Small intestine (tissue), 7 donors: ENCODE results near the gene ABI2. TPM values are rescaled to one million over a fixed set of nuclear protein-coding genes. Genes with fewer than 3 reads are reported as not detected.

Experiments used
- DNase-seq, 2 donors: peaks; one replicate each; pipeline versions ENCODE4 v3.0.0 to v3.0.0-alpha.2; 2013
- FAIRE-seq: peaks from 2 replicates; lab custom pipeline; 2012; peaks lifted over from hg19 to GRCh38; lab: Jason Lieb, UNC
- H3K27ac ChIP-seq, 3 donors: one replicate each; pipeline ENCODE4 v1.5.1; 2013; ENCODE audit warnings: low read length in 2 of 3, mild to moderate bottlenecking in 2 of 3, control low read depth in 1 of 3, inconsistent platforms in 1 of 3, low read depth in 1 of 3, moderate library complexity in 1 of 3
- H3K27me3 ChIP-seq, 3 donors: one replicate each; pipeline ENCODE4 v1.6.1; 2013; ENCODE audit warnings: low read length in 3 of 3, inconsistent platforms in 1 of 3; ENCODE audit not compliant: control insufficient read depth in 3 of 3, insufficient read depth in 3 of 3
- H3K36me3 ChIP-seq, 3 donors: one replicate each; pipeline ENCODE4 v1.6.1; 2013; ENCODE audit warnings: low read length in 3 of 3, inconsistent platforms in 1 of 3, low read depth in 1 of 3, mild to moderate bottlenecking in 1 of 3, moderate library complexity in 1 of 3; ENCODE audit not compliant: control insufficient read depth in 3 of 3, insufficient read depth in 2 of 3
- H3K4me1 ChIP-seq, 3 donors: one replicate each; pipeline ENCODE4 v1.6.1; 2013; ENCODE audit warnings: low read length in 2 of 3, inconsistent platforms in 1 of 3, low read depth in 1 of 3, mild to moderate bottlenecking in 1 of 3, moderate library complexity in 1 of 3; ENCODE audit not compliant: control insufficient read depth in 3 of 3, insufficient read depth in 2 of 3
- H3K4me3 ChIP-seq, 3 donors: one replicate each; pipeline ENCODE4 v1.5.1; 2013; ENCODE audit warnings: low read length in 3 of 3, control low read depth in 1 of 3, inconsistent platforms in 1 of 3, low read depth in 1 of 3, mild to moderate bottlenecking in 1 of 3, moderate library complexity in 1 of 3
- H3K9me3 ChIP-seq, 2 donors: one replicate each; pipeline ENCODE4 v1.6.1; 2013; ENCODE audit warnings: low read depth in 1 of 2, low read length in 1 of 2; ENCODE audit not compliant: control insufficient read depth in 2 of 2, insufficient read depth in 1 of 2
- whole genome bisulfite sequencing, 3 donors: extraction: QIAGEN DNeasy Blood & Tissue Kit; methylation state at CpG; one replicate each; pipeline ENCODE4 v1.1.7; 2013; 5-methylcytosine and 5-hydroxymethylcytosine counted together
- polyA plus RNA-seq, 4 donors: library from polyadenylated mRNA; stranded (reverse) in 3 of 4; unstranded in 1 of 4; fragments of 200-250 nt in 3 of 4; fragments of 120-200 nt in 1 of 4; gene quantifications; one replicate each; pipeline versions ENCODE4 v1.2.1 to v1.2.3, GENCODE V29; 2013
- donor health status: healthy with polysubstance abuse.
- donor health status: control.
- donor health status: control.
- donor health status: Bipolar disorder and iron deficiency.
- donor health status: healthy.

The ABI2 gene
- polyA plus RNA-seq, 4 donors, result 0.67 to 21.1 (median 11.8) TPM

DNA sequence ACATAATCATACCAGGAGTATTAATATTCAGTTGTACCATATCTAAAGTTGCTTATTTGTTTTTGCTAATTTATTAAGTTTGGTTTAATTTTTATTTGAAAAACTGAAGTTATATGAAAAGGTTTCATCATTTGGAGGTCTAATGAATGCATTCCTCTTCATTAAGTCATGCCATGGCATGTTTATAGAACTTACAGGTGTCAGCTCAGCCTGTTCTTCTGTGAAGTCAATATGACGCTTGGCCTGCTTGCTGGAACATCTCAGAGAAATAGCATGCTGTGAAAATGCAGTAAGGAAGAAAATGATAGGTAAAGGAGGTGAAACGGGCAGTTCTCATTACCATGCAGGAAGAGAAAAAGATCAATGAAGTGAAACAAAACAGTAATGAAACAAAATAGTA, 148.7 kb downstream of the ABI2 start:
- no peaks in the 10 kb centered on the region for H3K4me1 ChIP-seq

DNA sequence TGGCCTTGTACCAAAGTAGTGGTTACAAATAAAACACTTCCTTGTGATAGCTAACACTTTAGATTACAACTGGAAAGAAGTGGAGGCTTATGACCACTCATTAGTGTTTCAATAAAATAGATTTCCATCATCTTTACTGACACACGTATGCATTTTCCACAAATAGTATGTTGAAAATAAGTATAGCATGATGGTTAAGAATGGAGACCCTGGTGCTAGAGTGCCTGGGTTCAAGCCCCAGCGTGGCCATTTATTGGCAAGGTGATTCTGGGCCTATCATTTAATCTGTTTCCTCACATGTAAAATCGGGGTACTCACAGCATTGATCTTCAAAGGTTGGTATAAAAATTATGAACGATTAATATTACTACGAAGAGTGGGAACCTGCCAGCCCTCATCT, 152.4 kb downstream of the ABI2 start:
- FAIRE-seq (no peak), DNase-seq (no peak)
- Histone ChIP-seq H3K27me3 (no peaks in the 10 kb centered on the region), H3K9me3 (no peaks in the 10 kb centered on the region), H3K4me3 (no peak overlapping the region), H3K4me1 (no peaks in the 10 kb centered on the region), H3K36me3 (peaks cover 0 to 20% (median 2%) of the 10 kb centered on the region in 3 donors), H3K27ac (no peak overlapping the region)
- 87 to 92% (median 90%) methylated on average over 5 of the region's 5 CpGs for WGBS, 3 donors

More for the DNA sequence above, 148.7 kb downstream of the ABI2 start:
- peaks cover 0 to 14% (median 0%) of the 10 kb centered on the region in 3 donors for H3K36me3 ChIP-seq
- H3K4me3 ChIP-seq, result no peak overlapping the region
- WGBS, 3 donors, result 78 to 87% (median 85%) methylated on average over 2 of the region's 2 CpGs
- no peaks in the 10 kb centered on the region for H3K27me3 ChIP-seq
- FAIRE-seq (no peak), DNase-seq (no peak)
- H3K27ac ChIP-seq, result no peak overlapping the region
- no peaks in the 10 kb centered on the region for H3K9me3 ChIP-seq

DNA sequence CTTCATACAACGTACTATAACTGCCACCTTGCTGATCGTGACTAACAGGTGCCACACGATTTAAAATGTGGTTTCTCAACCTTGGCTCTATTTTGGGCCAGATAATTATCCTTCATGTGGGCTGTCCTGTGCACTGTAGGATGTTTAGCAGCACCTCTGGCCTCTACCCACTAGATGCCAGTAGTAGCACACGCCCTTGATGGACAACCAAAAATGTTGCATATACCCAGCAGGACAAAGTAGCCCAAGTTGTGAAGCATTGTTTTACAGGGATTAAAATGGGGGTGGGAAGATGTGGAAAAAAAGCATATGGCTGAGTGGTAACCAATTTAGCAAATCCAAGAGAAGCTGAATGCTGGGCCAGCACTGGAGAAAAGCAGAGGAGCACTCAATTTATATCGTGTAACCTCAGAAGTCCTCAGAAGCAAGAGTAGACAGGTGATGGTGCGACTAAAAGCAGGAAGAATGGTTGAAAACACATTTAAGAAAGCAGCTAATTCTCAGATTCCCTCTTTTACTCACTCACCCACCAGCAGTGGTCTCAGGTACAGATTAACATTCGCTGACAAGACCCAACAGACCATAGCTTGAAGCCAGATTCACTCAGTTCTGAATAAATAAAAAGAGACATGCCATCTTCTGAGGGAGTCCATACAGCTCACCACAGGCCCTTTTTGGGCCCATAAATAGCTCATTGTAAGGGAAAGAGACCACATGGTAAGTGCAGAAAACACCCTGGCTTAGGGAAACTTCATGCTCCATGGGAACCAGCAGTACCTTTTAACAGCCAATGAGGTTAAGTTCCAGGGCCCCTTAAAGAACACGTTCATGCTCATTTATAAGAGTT, 156.3 kb downstream of the ABI2 start:
- Histone ChIP-seq H3K36me3 (peaks cover 2 to 24% (median 2%) of the 10 kb centered on the region in 3 donors), H3K4me3 (no peak overlapping the region), H3K27ac (no peak overlapping the region), H3K27me3 (no peaks in the 10 kb centered on the region), H3K9me3 (no peaks in the 10 kb centered on the region), H3K4me1 (peaks cover 0 to 4% (median 0%) of the 10 kb centered on the region in 3 donors)
- FAIRE-seq (no peak), DNase-seq (peak; percentile 34 to 53)
- 69 to 71% (median 69%) methylated on average over 8 of the region's 8 CpGs for WGBS, 3 donors

DNA sequence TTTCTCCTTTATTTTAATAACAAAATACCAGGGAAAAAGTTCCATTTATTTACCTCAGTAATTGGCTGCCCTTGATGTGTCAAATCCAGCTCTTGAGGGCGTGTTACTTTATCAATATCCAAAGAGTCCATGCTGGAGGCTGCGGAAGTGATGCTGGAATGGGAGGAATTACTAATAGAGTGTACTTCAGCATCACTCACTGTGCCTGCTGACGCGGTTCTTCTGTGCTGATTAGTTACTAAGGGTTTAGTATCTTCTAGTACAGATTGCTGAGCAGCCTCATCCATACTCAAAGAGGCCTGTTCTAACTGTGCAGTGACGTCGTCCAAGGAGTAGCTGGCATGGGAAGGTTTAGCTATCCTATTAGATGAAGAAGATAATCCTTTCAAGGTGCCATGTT, 161.3 kb downstream of the ABI2 start:
- FAIRE-seq (no peak), DNase-seq (peak in 1 of 2 donors; percentile 91)
- WGBS, 3 donors, result 23 to 65% (median 51%) methylated on average over 6 of the region's 6 CpGs
- Histone ChIP-seq H3K27ac (peak overlapping the region; percentile 50 to 85 (median 70)), H3K9me3 (no peaks in the 10 kb centered on the region), H3K36me3 (peaks cover 0 to 27% (median 2%) of the 10 kb centered on the region in 3 donors), H3K4me3 (no peak overlapping the region), H3K4me1 (peaks cover 0 to 12% (median 0%) of the 10 kb centered on the region in 3 donors), H3K27me3 (no peaks in the 10 kb centered on the region)

DNA sequence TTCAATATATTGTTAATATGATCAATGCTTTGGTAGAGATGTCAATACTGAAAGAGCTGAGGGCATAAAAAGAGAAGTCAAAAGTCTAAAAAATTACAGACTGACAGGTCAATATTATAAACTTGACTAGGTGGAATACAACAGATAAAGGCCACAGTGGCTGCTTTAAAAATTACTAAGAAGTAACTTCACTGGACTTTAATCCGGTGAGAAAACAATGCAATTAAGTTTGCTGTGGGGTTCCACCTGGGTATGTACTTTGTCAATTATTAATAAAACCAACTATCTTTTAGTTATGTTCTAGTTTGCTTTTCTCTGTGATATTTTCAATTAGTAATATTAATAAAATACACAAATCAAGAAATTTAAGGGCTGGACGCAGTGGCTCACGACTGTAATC, 162.2 kb downstream of the ABI2 start:
- 20 to 57% (median 32%) methylated on average over 3 of the region's 3 CpGs for WGBS, 3 donors
- DNase-seq (peak; percentile 76 to 87), FAIRE-seq (peak; percentile 90)

DNA sequence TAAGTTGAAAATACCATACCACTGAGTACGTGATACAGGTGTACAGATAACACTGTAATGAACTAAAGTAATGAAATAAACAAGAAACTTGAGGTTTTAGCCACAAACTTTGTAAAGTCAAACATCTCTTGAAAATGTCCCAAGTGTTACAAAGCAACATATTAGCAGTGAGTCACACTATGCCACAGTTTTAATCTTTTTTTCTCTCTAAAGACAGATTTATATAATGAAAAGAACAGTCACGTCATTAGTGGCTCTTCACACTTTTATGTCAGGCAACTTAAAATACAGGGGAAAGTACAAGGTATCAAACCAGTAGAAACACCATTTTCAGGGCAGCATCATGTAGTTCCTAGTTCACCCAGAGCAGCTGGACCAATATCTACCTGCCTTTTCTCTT, 164.8 kb downstream of the ABI2 start:
- Histone ChIP-seq H3K27ac (no peak overlapping the region), H3K4me3 (no peak overlapping the region), H3K36me3 (peaks cover 0 to 25% (median 2%) of the 10 kb centered on the region in 3 donors), H3K9me3 (no peaks in the 10 kb centered on the region), H3K27me3 (no peaks in the 10 kb centered on the region), H3K4me1 (peaks cover 0 to 12% (median 0%) of the 10 kb centered on the region in 3 donors)
- no peak for DNase-seq
- 75 to 76% (median 76%) methylated on average over 2 of the region's 2 CpGs for WGBS, 3 donors
- no peak for FAIRE-seq

More for the DNA sequence above, 162.2 kb downstream of the ABI2 start:
- Histone ChIP-seq H3K27ac (peak overlapping the region; percentile 11 to 85 (median 31)), H3K36me3 (peaks cover 0 to 25% (median 2%) of the 10 kb centered on the region in 3 donors), H3K4me3 (no peak overlapping the region), H3K27me3 (no peaks in the 10 kb centered on the region), H3K9me3 (no peaks in the 10 kb centered on the region), H3K4me1 (peaks cover 0 to 12% (median 0%) of the 10 kb centered on the region in 3 donors)

Other genes starting within 250 kb of the ABI2 start
- 10 to 100 TPM in 2 of 4 donors, 1 to 10 TPM in 2; 4.0 to 17.9 (median 9.2) TPM for gene CYP20A1, start 89.4 kb upstream of the ABI2 start, polyA plus RNA-seq
- gene RAPH1, start 206.9 kb downstream of the ABI2 start, polyA plus RNA-seq, result 10 to 100 TPM in 1 of 4 donors, 1 to 10 TPM in 3; 6.2 to 15.7 (median 6.8) TPM